IPS-15b (cell line): Measurements from ENCODE around the gene LY6G6C.

Experiments
- H3K27me3 ChIP-seq: one replicate; pipeline ENCODE4 v1.6.1; 2013; ENCODE audit warnings: low read length; ENCODE audit not compliant: control insufficient read depth, insufficient read depth
- H3K36me3 ChIP-seq: one replicate; pipeline ENCODE4 v1.6.1; 2013; ENCODE audit warnings: low read length; ENCODE audit not compliant: control insufficient read depth, insufficient read depth
- H3K4me1 ChIP-seq: one replicate; pipeline ENCODE4 v1.6.1; 2013; ENCODE audit warnings: mild to moderate bottlenecking, low read length; ENCODE audit not compliant: control insufficient read depth, insufficient read depth
- H3K4me3 ChIP-seq: one replicate; pipeline ENCODE4 v1.5.1; 2013; ENCODE audit warnings: low read depth, low read length
- H3K9ac ChIP-seq: one replicate; pipeline ENCODE4 v1.6.1; 2013; ENCODE audit warnings: low read depth, mild to moderate bottlenecking, low read length
- H3K9me3 ChIP-seq: one replicate; pipeline ENCODE4 v1.6.1; 2013; ENCODE audit warnings: mild to moderate bottlenecking, low read length; ENCODE audit not compliant: control insufficient read depth, insufficient read depth

Gene LY6G6C

GRCh38 chr6:31729979-31730630 lies 8.6 kb upstream of the LY6G6C start:
- H3K4me3 ChIP-seq: peak overlapping the region; percentile 93
- peaks cover 19% of the 10 kb centered on the region for H3K36me3 ChIP-seq
- H3K9ac ChIP-seq: peak overlapping the region; percentile 26

DNA sequence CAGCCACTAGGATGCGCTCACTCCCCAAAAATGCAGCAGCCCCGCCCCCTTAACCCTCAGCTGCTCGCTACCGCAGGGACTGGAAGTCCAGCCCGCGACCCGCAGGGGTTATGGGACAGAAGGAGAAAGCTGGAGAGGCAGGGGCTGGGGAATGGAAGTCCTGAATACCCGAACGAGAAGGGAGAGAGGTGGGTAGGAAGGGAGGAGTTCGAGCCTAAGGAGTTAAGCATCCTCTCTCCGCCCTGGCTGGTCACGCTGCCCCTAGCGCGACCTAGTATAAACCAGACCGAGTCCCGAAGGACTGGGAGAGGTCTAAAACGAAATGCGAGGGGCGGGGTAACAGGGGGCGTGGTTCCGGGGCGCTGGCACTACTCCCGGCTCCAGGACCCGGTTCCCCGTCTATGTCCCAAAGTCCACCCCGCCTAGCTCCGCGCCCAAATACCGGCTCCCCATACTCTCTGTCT lies 8.0 kb upstream of the LY6G6C start:
- peaks cover 19% of the 10 kb centered on the region for H3K36me3 ChIP-seq
- peak overlapping the region; percentile 26 for H3K9ac ChIP-seq
- H3K4me3 ChIP-seq: peak overlapping the region; percentile 93
- H3K9me3 ChIP-seq: no peaks in the 10 kb centered on the region
- H3K4me1 ChIP-seq: peaks cover 5% of the 10 kb centered on the region
- no peaks in the 10 kb centered on the region for H3K27me3 ChIP-seq

More at GRCh38 chr6:31729979-31730630, 8.6 kb upstream of the LY6G6C start:
- no peaks in the 10 kb centered on the region for H3K9me3 ChIP-seq
- H3K4me1 ChIP-seq: peaks cover 5% of the 10 kb centered on the region
- no peaks in the 10 kb centered on the region for H3K27me3 ChIP-seq

DNA sequence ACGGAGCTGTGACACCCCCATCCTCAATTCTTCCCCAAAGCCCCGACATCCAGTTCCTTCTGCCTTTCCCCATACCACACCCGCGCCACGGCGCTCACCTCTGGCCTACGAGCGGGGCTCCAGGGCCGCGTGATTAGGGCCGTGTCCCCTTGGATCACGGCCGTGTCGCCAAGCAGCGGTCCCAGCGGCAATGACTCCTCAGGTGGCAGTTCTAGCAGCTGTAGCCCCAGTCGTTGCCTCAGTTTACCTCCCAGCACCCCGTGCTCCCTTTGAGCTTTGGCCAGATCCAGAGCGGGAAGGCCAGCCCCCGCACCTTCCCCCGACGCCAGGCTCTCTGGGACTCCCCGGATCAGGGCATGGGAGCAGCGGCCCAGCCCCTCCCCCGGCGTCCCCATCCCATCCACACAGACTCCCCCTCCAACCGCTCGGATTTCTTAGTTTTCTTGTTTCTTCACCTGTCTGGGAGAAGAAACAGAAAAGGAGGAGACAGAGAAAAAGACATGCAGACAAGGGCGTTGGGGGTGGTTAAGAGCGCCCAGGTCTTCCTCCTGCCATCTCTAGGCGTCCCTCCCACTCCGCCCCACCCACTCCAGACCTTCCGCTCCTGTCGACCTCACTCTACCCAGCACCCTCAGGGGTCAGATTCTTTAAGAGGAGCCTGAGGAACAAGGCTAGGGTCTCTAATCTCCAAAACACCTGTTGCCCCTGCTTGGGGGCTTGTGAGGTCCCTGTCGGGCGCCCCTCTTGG lies 7.4 kb upstream of the LY6G6C start, which contains the start of gene DDAH2:
TSS of gene DDAH2 (minus strand) at position 533 of the 748 bp plus-strand sequence. CDS start at position 395, 138 bp downstream.
- Histone ChIP-seq H3K9ac (peak within 1 kb of the TSS; percentile 26), H3K9me3 (no peaks in the 10 kb centered on the region), H3K36me3 (peaks cover 16% of the 10 kb centered on the region), H3K27me3 (no peaks in the 10 kb centered on the region), H3K4me3 (peak within 1 kb of the TSS; percentile 93), H3K4me1 (no peaks in the 10 kb centered on the region)

DNA sequence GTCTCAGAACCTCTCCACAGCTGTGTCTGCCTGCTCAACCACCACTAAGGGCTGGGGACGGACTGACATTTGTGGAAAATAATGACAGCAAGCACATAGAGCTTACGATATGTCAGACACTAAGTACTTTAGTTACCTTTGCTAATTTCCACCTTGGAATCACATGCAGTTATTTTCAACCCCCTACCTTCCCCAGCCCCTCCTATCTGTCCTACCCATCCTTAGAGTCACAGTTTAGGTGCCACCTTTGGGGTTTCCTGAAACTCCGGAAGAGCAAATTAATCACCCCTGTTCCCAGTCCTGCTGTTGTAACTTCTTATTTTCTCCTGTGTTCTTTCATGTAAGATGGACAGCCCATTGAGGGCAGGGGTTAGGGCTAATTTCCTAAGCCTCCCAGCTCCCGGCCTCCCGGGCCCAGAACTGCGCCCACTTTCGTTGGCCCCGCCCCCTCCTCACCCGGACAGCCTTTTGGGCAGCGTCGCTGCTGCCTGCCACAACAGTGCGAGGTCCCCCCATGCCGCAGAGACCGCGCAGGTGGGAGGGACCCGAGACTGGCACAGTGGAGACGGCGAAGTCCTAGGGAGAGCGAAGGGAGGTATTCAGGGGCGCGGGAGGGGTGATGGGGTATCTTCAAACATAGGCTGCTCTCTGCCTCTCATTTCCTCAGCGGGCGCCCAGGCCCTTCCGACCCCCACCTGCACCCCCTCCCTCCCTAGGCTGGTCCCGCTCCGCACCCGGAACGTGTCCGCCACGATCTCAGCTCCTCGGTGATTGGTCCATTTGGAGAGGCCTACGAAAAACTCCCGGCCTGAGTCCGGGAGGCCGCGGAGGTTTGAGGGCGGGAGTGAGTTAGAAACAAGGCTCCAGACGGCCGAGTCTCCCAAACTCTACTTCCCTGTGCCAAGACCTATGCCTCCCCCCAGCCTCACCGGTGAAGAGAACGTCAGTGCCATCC lies 6.4 kb upstream of the LY6G6C start:
- H3K9me3 ChIP-seq: no peaks in the 10 kb centered on the region
- no peaks in the 10 kb centered on the region for H3K4me1 ChIP-seq
- no peak overlapping the region for H3K9ac ChIP-seq
- no peaks in the 10 kb centered on the region for H3K27me3 ChIP-seq
- peak overlapping the region; percentile 93 for H3K4me3 ChIP-seq
- H3K36me3 ChIP-seq: peaks cover 8% of the 10 kb centered on the region

GRCh38 chr6:31727034-31727716 lies 5.6 kb upstream of the LY6G6C start:
- H3K4me1 ChIP-seq: no peaks in the 10 kb centered on the region
- H3K4me3 ChIP-seq: no peak overlapping the region
- H3K9ac ChIP-seq: no peak overlapping the region

DNA sequence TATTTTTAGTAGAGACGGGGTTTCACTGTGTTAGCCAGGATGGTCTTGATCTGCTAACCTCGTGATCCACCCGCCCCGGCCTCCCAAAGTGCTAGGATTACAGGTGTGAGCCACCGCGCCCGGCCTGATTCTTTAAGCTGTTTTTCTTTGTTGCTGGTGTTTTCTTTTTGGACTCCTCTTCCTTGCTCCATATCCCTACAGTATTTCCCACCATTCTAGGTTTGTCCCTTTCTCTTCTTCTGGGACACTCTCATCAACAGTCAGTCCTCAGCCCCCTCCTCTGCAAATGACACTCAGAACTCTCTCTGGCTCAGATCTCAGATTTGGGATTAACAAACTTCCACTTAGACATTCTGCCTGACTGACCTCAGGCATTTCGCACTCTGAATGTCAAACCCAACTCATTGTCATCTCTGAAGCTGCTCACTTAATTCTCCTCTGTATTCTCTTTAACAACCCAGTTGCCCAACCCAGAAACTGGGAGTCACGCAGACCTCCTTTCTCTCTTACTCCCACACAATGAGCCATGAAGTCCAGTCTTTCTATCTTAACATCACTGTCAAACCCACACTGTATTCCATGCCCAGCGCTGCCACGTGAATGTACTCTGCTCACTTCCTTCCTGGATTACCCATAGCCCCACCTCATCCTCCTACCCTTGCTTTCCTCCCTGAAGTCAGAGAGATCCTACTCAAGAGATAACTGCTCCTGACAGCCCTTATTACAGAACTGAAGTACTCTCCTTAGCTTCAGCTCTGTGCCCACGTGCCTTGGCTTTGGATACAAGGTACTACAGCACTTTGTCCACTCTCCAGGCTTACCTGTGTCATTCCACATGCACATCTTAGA lies 4.2 kb upstream of the LY6G6C start:
- Histone ChIP-seq H3K4me3 (no peak overlapping the region), H3K4me1 (no peaks in the 10 kb centered on the region), H3K9ac (no peak overlapping the region), H3K9me3 (no peaks in the 10 kb centered on the region), H3K36me3 (peaks cover 7% of the 10 kb centered on the region), H3K27me3 (no peaks in the 10 kb centered on the region)

More at GRCh38 chr6:31727034-31727716, 5.6 kb upstream of the LY6G6C start:
- Histone ChIP-seq H3K36me3 (peaks cover 8% of the 10 kb centered on the region), H3K27me3 (no peaks in the 10 kb centered on the region), H3K9me3 (no peaks in the 10 kb centered on the region)

- no peak overlapping the region for H3K9ac ChIP-seq
- no peaks in the 10 kb centered on the region for H3K27me3 ChIP-seq
- H3K4me1 ChIP-seq: no peaks in the 10 kb centered on the region
- H3K36me3 ChIP-seq: peaks cover 4% of the 10 kb centered on the region
- no peaks in the 10 kb centered on the region for H3K9me3 ChIP-seq
- H3K4me3 ChIP-seq: no peak overlapping the region
Observed at GRCh38 chr6:31723980-31724691, 2.6 kb upstream of the LY6G6C start.

DNA sequence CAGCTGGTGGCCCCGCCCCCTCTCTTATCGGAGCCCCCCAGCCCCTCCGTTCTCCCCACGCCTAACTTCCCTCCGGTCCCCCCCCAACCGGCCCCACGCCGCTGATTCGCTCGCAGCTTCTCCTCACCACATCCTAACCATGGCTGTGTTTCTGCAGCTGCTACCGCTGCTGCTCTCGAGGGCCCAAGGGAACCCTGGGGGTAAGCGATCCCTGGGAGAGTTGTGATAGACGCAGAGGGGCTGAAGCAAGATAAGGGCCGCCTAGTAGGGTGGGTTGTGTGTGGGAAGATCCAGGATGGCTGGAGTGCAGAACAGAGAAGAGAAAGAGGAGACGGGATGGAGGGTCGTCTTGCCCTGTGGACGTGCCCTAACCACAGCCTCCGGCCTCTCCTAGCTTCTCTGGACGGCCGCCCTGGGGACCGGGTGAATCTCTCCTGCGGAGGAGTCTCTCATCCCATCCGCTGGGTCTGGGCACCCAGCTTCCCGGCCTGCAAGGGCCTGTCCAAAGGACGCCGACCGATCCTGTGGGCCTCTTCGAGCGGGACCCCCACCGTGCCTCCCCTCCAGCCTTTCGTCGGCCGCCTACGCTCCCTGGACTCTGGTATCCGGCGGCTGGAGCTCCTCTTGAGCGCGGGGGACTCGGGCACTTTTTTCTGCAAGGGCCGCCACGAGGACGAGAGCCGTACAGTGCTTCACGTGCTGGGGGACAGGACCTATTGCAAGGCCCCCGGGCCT lies 1.9 kb upstream of the LY6G6C start, which contains the start of gene MPIG6B:
TSS of gene MPIG6B (plus strand) at position 129 of the 735 bp plus-strand sequence. CDS start at position 140, 11 bp downstream.
- Histone ChIP-seq H3K27me3 (no peaks in the 10 kb centered on the region), H3K4me3 (no peak within 1 kb of the TSS), H3K4me1 (no peaks in the 10 kb centered on the region), H3K9me3 (no peaks in the 10 kb centered on the region), H3K9ac (no peak within 1 kb of the TSS), H3K36me3 (peaks cover 4% of the 10 kb centered on the region)

- Histone ChIP-seq H3K9ac (no peak overlapping the region), H3K4me1 (peaks cover 8% of the 10 kb centered on the region), H3K36me3 (peaks cover 4% of the 10 kb centered on the region), H3K9me3 (no peaks in the 10 kb centered on the region), H3K27me3 (no peaks in the 10 kb centered on the region), H3K4me3 (no peak overlapping the region)
Observed at GRCh38 chr6:31722173-31722572, 627 bp upstream of the LY6G6C start.
